Measurements from ENCODE around the gene IL34.

Gene IL34

GRCh38 chr16:70705056-70705455, 58.7 kb downstream of the IL34 start:
- H3K36me3 ChIP-seq (ENCODE audit: control insufficient read depth, insufficient read depth, low read length), result no peaks in the 10 kb centered on the region
- H3K9ac ChIP-seq (ENCODE audit: low read depth, low read length), result no peak overlapping the region
- H3K9me3 ChIP-seq (ENCODE audit: control insufficient read depth, insufficient read depth, low read length), result no peaks in the 10 kb centered on the region
- no peaks in the 10 kb centered on the region for H3K4me1 ChIP-seq (ENCODE audit: control insufficient read depth, insufficient read depth, low read length)
- H3K4me3 ChIP-seq (ENCODE audit: low read depth, low read length), result no peak overlapping the region
- no peaks in the 10 kb centered on the region for H3K27me3 ChIP-seq (ENCODE audit: control insufficient read depth, insufficient read depth, low read length)

GRCh38 chr16:70706948-70707465, 60.6 kb downstream of the IL34 start:
- Histone ChIP-seq H3K27me3 (ENCODE audit: control insufficient read depth, insufficient read depth, low read length) (no peaks in the 10 kb centered on the region), H3K9ac (ENCODE audit: low read depth, low read length) (no peak overlapping the region), H3K4me3 (ENCODE audit: low read depth, low read length) (no peak overlapping the region), H3K36me3 (ENCODE audit: control insufficient read depth, insufficient read depth, low read length) (peaks cover 5% of the 10 kb centered on the region), H3K9me3 (ENCODE audit: control insufficient read depth, insufficient read depth, low read length) (no peaks in the 10 kb centered on the region), H3K4me1 (ENCODE audit: control insufficient read depth, insufficient read depth, low read length) (no peaks in the 10 kb centered on the region)

DNA sequence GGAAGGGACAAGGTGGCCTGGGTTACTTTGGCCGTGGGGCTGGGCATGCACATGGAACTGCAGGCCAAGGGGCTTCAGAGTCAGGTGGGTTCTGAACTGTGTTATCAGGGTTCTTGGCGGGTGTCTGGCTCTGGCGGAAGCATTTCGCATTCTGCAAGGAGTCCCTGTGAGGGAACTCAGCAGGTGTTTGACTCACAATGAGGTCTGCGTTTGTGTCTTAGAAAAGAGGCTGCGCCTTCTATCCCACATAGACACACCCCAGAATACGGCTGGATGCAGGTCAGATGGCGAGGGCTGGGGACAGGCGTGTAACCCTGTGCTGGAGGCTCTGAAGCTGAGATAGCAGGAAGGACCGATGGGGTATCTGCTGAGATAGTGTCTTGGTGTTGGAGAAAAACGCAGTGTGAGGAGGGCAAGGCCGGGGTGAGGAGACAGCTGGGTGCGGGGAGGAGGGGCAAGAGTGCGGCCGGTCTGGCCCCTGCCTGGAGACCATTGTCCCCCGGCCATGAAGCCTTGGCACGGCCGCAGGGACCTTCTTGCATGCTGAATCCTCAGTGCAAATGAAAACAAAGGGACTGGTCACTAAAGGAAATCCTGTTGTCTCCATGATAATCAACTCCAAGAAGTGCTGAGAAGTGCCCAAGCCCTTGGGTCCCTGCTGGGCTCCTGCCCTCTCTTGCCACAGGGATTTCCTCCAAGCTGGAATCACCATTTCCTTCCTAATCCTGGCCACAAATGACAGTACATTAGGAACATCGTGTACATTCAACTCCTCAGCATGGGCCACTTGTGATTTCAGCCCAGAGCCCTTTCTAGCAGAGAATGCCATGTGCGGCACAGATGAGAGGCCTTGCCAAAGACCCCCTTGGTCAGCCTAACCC, 62.2 kb downstream of the IL34 start:
- Histone ChIP-seq H3K9ac (ENCODE audit: low read depth, low read length) (no peak overlapping the region), H3K9me3 (ENCODE audit: control insufficient read depth, insufficient read depth, low read length) (no peaks in the 10 kb centered on the region), H3K27me3 (ENCODE audit: control insufficient read depth, insufficient read depth, low read length) (no peaks in the 10 kb centered on the region), H3K36me3 (ENCODE audit: control insufficient read depth, insufficient read depth, low read length) (peaks cover 5% of the 10 kb centered on the region), H3K4me1 (ENCODE audit: control insufficient read depth, insufficient read depth, low read length) (peaks cover 2% of the 10 kb centered on the region), H3K4me3 (ENCODE audit: low read depth, low read length) (no peak overlapping the region)

- Histone ChIP-seq H3K27me3 (ENCODE audit: control insufficient read depth, insufficient read depth, low read length) (no peaks in the 10 kb centered on the region), H3K36me3 (ENCODE audit: control insufficient read depth, insufficient read depth, low read length) (peaks cover 5% of the 10 kb centered on the region), H3K9me3 (ENCODE audit: control insufficient read depth, insufficient read depth, low read length) (no peaks in the 10 kb centered on the region), H3K4me1 (ENCODE audit: control insufficient read depth, insufficient read depth, low read length) (peaks cover 2% of the 10 kb centered on the region), H3K4me3 (ENCODE audit: low read depth, low read length) (no peak overlapping the region), H3K9ac (ENCODE audit: low read depth, low read length) (no peak overlapping the region)
Observed at GRCh38 chr16:70709457-70709856, 63.1 kb downstream of the IL34 start.

DNA sequence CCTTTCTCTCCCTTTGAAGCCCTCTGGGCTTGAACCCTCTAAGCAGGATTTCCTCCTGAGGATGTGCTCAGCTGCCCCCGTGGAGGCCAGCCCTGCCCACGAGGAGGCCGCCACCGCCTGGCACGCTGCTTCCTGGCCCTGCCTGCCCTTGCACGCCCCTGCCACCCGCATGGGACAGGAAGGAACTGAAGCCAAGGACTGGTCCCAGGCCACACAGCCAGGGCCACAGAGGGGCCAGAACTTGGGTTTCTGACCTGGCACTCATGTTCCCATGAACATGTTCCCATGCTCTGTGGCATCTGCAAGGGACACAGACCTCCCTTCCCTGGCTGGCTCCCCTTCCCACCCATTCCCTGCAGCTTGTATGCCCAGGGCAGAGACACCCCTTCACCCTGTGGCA, 63.6 kb downstream of the IL34 start:
- peaks cover 5% of the 10 kb centered on the region for H3K36me3 ChIP-seq (ENCODE audit: control insufficient read depth, insufficient read depth, low read length)
- no peak overlapping the region for H3K4me3 ChIP-seq (ENCODE audit: low read depth, low read length)
- H3K4me1 ChIP-seq (ENCODE audit: control insufficient read depth, insufficient read depth, low read length), result peaks cover 5% of the 10 kb centered on the region
- no peaks in the 10 kb centered on the region for H3K27me3 ChIP-seq (ENCODE audit: control insufficient read depth, insufficient read depth, low read length)
- H3K9ac ChIP-seq (ENCODE audit: low read depth, low read length), result no peak overlapping the region
- H3K9me3 ChIP-seq (ENCODE audit: control insufficient read depth, insufficient read depth, low read length), result no peaks in the 10 kb centered on the region

Data from iPS-15b (cell line).